PC-9 (cell line): Measurements from ENCODE around the gene LIPC. TPM values are rescaled to one million over a fixed set of nuclear protein-coding genes. Genes with fewer than 3 reads are reported as not detected.

Experiments used
- BruUV-seq: library from RNA; stranded (reverse); fragments of 400-500 nt; replicated peaks from 2 replicates; lab custom pipeline; 2021; lab: Mats Ljungman, UMichigan
- CTCF ChIA-PET: fragments of 300-600 bp; sonication (Branson Sonifier 250); formaldehyde crosslinking; loops from one replicate; lab custom pipeline; 2022; ENCODE audit warnings: antibody characterized with exemption; lab: Charles Lee
- POLR2A ChIA-PET: fragments of 300-600 bp; sonication (Branson Sonifier 250); formaldehyde crosslinking; loops from one replicate; lab custom pipeline; 2022; ENCODE audit warnings: antibody characterized with exemption; ENCODE audit not compliant: unreplicated experiment; lab: Charles Lee
- DNase-seq, 2 experiments: peaks; one replicate each; pipeline versions ENCODE4 v3.0.0 to v3.0.0-alpha.2; 2015 to 2022; ENCODE audit warnings: mixed read lengths in 1 of 2
- H2AFZ ChIP-seq: fragments of 200-600 bp; sonication (generic); 2 replicates; pipeline ENCODE4 v1.8.1; 2017; ENCODE audit warnings: antibody characterized with exemption
- H3F3A ChIP-seq: fragments of 200-600 bp; sonication (generic); 2 replicates; pipeline ENCODE4 v1.8.1; 2017; ENCODE audit warnings: antibody characterized with exemption, mild to moderate bottlenecking, low read depth; ENCODE audit not compliant: insufficient read depth
- H3K27ac ChIP-seq: fragments of 200-600 bp; sonication (generic); 2 replicates; pipeline ENCODE4 v1.6.1; 2016; ENCODE audit warnings: mixed run types
- H3K27me3 ChIP-seq: fragments of 200-600 bp; sonication (generic); 2 replicates; pipeline ENCODE4 v1.6.1; 2016; ENCODE audit warnings: low read depth, mixed run types; ENCODE audit not compliant: insufficient read depth
- H3K36me3 ChIP-seq: fragments of 200-600 bp; sonication (generic); 2 replicates; pipeline ENCODE4 v1.6.1; 2016; ENCODE audit warnings: low read depth, mixed run types
- H3K4me1 ChIP-seq: fragments of 200-600 bp; sonication (generic); replicated peaks from 2 replicates; pipeline ENCODE4 v1.6.1; 2016; ENCODE audit warnings: mixed run types; ENCODE audit not compliant: insufficient read depth
- H3K4me2 ChIP-seq: fragments of 200-600 bp; sonication (generic); 2 replicates; pipeline ENCODE4 v1.6.1; 2017; ENCODE audit warnings: mixed run types
- H3K4me3 ChIP-seq: fragments of 200-600 bp; sonication (generic); 2 replicates; pipeline ENCODE4 v1.6.1; 2016; ENCODE audit warnings: mixed run types
- H3K79me2 ChIP-seq: fragments of 200-600 bp; sonication (generic); 2 replicates; pipeline ENCODE4 v1.6.1; 2017; ENCODE audit warnings: low read depth, mixed run types
- H3K9me2 ChIP-seq: fragments of 200-600 bp; sonication (generic); 2 replicates; pipeline ENCODE4 v1.8.1; 2017; ENCODE audit warnings: mild to moderate bottlenecking; ENCODE audit not compliant: insufficient read depth
- H3K9me3 ChIP-seq: fragments of 200-600 bp; sonication (generic); 2 replicates; pipeline ENCODE4 v1.8.1; 2016; ENCODE audit warnings: low read depth; ENCODE audit not compliant: insufficient read depth
- H4K20me1 ChIP-seq: fragments of 200-600 bp; sonication (generic); 2 replicates; pipeline ENCODE4 v1.8.1; 2017; ENCODE audit not compliant: insufficient read depth
- CTCF ChIP-seq: fragments of 200-600 bp; sonication (generic); conservative IDR thresholded peaks from 2 replicates; pipeline ENCODE4 v1.6.1; 2017; ENCODE audit warnings: mixed run types, antibody characterized with exemption, mild to moderate bottlenecking, moderate library complexity
- EZH2 ChIP-seq: fragments of 200-600 bp; sonication (generic); IDR thresholded peaks from 2 replicates; pipeline ENCODE4 v1.8.0; 2017; ENCODE audit warnings: antibody characterized with exemption, low read depth
- intact Hi-C: fragments of 100-400 bp; cut with micrococcal nuclease; formaldehyde crosslinking; loops from one replicate; pipeline ENCODE4 v1.10.0; 2022; ENCODE audit not compliant: unreplicated experiment
- total RNA-seq: library from RNA; stranded (reverse); gene quantifications from 2 replicates; pipeline ENCODE4 v1.2.3, GENCODE V29; 2021

The LIPC gene
- total RNA-seq, 1 experiment from 2014 or later = not detected

GRCh38 chr15:58501006-58501405 lies 69.2 kb downstream of the LIPC start:
- no peak overlapping the region for H2AFZ ChIP-seq
- H3K4me3 ChIP-seq = no peak overlapping the region
- intact Hi-C loops = no loop called here
- H3F3A ChIP-seq = peaks cover 6% of the 10 kb centered on the region; the same call in 1 of the 2 replicates
- ChIA-PET POLR2A (interaction anchor here (0.6 kb wide), 1 partner anchor 1876 kb away, joined by 3 read pairs; no protein-coding TSS in a partner anchor), CTCF (no interaction called here)
- no TSS peak for BruUV-seq
- TF ChIP-seq CTCF (no peak), EZH2 (no peak)
- H4K20me1 ChIP-seq = no peaks in the 10 kb centered on the region
- DNase-seq = no peak
- no peak overlapping the region for H3K27ac ChIP-seq
- no peaks in the 10 kb centered on the region for H3K9me2 ChIP-seq
- H3K27me3 ChIP-seq = no peaks in the 10 kb centered on the region
- H3K4me2 ChIP-seq = no peak overlapping the region
- no peaks in the 10 kb centered on the region for H3K9me3 ChIP-seq
- H3K36me3 ChIP-seq = no peaks in the 10 kb centered on the region
- H3K4me1 ChIP-seq = peaks cover 8% of the 10 kb centered on the region
- no peaks in the 10 kb centered on the region for H3K79me2 ChIP-seq

GRCh38 chr15:58501636-58502188 lies 69.9 kb downstream of the LIPC start:
- no peak for DNase-seq
- Histone ChIP-seq H3K79me2 (no peaks in the 10 kb centered on the region), H3K27me3 (no peaks in the 10 kb centered on the region), H3K4me2 (no peak overlapping the region), H3F3A (peaks cover 6% of the 10 kb centered on the region; the same call in 1 of the 2 replicates), H2AFZ (no peak overlapping the region), H3K27ac (no peak overlapping the region), H4K20me1 (no peaks in the 10 kb centered on the region), H3K4me3 (no peak overlapping the region), H3K9me2 (no peaks in the 10 kb centered on the region), H3K4me1 (peaks cover 15% of the 10 kb centered on the region), H3K36me3 (no peaks in the 10 kb centered on the region), H3K9me3 (no peaks in the 10 kb centered on the region)
- BruUV-seq = no TSS peak
- intact Hi-C loops = no loop called here
- TF ChIP-seq EZH2 (no peak), CTCF (no peak)
- ChIA-PET CTCF (interaction anchor here (1.0 kb wide), 1 partner anchor 12 kb away, joined by 3 read pairs; no protein-coding TSS in a partner anchor), POLR2A (no interaction called here)

GRCh38 chr15:58503139-58504027 lies 71.6 kb downstream of the LIPC start:
- Histone ChIP-seq H3F3A (peaks cover 6% of the 10 kb centered on the region; the same call in 1 of the 2 replicates), H3K27ac (no peak overlapping the region), H3K79me2 (no peaks in the 10 kb centered on the region), H3K36me3 (no peaks in the 10 kb centered on the region), H3K27me3 (no peaks in the 10 kb centered on the region), H2AFZ (no peak overlapping the region), H3K4me3 (no peak overlapping the region), H3K9me3 (no peaks in the 10 kb centered on the region), H4K20me1 (no peaks in the 10 kb centered on the region), H3K4me1 (peaks cover 17% of the 10 kb centered on the region), H3K9me2 (no peaks in the 10 kb centered on the region), H3K4me2 (no peak overlapping the region)
- TF ChIP-seq EZH2 = no peak
- no peak for TF ChIP-seq CTCF
- no peak for DNase-seq
- CTCF ChIA-PET = interaction anchor here (1.0 kb wide), 1 partner anchor 10 kb away, joined by 3 read pairs; no protein-coding TSS in a partner anchor
- no TSS peak for BruUV-seq
- intact Hi-C loops = loop anchor here (2.0 kb wide), 1 partner anchor 43 kb away; no protein-coding TSS in a partner anchor
- POLR2A ChIA-PET = no interaction called here
